Stimulated activated CD4-positive, alpha-beta T cell treated with anti-CD3 and anti-CD28 coated beads, Interleukin-1b, Interleukin-23, amount 100 ng/mL, for 4 hours (primary cell): ENCODE measurements around the gene TMEM263.

Source experiments
- DNase-seq, 2 donors: peaks; one replicate each; pipeline ENCODE4 v3.0.0-alpha.2; 2020; ENCODE audit warnings: low read depth in 2 of 2

The TMEM263 gene

DNA sequence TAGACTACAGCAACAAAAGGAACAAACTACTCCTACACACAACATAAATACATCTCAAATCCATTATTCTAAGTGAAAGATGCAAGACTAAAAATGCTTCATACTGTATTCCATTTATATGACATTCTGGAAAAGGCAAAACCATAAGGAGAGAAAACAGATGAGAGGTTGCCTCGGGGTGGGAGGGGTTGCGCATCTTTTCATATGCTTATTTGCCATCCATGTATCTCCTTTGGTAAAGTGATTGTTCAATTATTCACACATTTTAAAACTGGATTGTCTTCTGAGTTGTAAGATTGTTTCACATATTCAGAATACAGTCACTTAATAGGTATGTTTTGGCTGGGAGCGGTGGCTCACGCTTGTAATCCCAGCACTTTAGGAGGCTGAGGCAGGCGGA is 5.1 kb upstream of the TMEM263 start:
- no peak for DNase-seq

DNA sequence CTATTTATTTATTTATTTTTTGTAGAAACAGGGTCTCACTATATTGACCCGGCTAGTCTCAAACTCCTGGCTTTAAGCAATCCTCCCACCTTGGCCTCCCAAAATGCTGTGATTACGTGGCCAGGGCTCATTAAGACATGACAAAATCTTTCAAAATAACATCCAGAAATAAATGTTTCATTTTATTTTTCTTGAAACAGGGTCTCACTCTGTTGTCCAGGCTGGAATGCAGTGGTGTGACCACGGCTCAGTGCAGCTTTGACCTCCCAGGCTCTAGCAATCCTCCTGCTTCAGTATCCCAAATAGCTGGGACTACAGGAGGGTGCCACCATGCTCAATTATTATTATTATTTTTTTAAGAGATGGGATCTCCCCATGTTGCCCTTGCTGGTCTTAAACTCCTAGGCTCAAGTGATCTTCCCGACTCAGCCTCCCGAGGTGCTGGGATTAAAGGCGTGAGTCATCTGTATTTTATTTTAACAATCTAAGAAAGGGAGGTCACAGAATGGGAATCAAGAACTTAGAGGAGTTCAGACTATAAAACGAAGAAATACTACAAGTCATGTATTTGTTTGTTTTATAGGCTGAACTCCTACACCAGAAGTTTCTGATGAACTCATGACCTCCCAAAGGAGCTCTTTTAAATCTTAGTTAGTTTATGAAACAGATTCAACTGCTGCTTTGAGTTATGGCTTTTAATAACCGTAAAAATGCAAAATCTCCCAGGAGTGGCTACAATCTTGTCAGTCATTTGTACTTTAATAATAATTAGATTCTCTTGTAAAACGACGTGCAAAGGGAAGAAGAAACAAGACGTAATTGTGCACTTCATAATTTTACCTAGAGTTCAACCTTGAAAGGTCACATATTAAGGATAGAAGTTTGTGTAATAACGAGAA is 2.1 kb upstream of the TMEM263 start:
- DNase-seq = no peak

DNA sequence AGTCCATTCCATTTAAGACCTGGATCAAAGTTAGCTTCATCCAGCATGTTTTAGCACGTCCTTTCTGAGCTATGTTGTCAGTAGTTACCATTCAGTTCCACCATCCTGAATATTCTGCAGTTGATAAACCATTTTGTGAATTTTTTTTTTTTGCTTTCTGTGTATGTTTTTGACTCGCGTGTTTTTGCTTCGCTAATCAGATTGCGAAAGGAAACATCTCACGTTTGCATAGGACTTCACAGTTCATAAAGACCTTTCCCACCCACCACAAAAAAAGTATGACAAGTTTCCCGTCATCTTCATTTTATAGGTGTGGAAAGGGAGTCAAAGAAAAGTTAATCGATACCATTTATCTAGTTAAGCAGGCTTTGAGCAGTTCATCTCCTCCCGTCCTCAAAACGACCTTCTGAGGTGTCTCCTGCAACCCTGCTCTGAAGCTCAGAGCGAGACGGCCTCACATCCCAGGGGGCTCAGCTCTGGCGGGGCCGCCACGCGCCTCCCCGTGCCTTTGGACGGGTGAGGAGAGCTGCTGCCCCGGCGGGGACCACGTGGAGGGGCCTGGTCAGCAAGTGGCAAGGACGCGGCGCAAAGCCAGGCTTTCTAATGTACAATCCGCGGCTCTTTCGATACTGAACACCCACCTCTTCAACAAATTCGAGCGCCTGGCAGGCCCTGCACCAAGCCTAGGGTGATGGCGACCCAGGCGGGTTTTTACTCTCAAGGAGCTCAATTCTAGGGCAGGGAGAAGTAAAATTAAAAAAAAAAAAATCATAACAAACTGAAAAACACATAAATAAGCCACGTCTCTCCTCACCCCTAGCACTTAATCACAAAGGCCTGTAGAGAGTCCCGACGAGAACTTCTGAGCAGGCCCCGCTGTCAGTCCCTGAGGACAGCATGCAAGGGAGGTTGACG is 988 bp upstream of the TMEM263 start:
- peak in 1 of 2 donors; percentile 9 for DNase-seq

DNA sequence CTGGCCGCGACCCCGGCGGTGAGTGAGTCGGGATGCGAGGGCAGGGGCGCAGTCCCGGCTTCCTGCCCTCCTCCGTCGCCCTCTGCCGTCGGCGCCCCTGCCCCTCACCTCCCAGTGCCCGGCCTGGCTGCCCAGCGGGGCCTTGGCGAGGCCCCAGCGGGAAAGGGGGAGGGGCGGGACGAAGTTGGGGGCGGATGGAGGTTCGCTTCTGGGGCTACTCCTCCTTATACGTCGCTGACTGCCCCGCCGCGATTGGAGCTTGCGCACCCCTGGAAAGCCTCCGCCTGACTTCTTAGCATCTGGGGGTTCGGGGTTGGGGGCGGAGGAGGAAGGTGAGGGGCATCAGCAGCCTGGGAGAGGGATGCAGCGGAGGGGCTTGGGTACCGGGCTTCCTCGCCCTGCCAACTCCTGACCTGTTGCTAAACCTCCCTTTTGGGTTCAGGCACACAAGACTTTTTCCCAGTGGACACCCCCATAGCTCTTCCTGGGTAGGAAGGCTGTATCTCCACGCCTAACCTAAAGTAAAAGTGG is 406 bp downstream of the TMEM263 start:
- peak in 1 of 2 donors; percentile 52 for DNase-seq

DNA sequence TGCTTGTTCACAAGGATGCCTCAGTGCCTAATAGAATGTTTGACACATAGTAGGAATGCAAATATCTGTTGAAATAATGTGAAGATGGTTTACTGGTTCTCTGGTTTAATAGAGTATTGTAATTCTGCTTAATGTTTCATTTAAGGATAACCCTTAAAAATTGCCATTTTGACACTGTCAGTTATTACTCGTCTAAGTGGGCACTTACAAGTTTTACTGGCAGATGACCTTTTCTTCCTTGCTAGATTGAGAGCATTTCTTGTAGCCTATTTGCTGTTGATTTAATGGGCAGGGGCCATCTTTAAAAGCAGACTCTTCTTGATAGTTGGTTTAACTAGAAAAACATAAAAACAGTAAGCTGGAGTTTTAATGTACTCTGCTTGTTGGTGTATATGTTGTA is 1.9 kb downstream of the TMEM263 start:
- no peak for DNase-seq

DNA sequence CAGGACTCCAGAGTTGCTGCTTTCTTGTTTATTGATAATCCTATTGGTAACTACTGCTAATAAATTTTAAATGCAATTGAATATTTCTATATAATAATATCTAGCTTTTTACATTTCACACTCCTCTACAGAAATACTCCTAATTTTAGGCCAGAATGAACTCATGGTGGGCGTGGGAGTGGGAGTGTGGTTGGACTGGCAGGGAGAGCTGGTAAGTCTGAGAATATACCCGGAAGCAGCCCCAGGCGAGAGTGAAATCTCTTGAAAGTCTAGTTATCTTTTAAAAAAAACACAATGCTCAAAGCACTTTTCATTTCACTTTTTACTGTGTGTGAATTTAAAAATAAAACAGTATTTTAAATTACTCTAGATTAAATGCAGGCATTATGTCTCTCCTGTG is 4.7 kb downstream of the TMEM263 start:
- no peak for DNase-seq

DNA sequence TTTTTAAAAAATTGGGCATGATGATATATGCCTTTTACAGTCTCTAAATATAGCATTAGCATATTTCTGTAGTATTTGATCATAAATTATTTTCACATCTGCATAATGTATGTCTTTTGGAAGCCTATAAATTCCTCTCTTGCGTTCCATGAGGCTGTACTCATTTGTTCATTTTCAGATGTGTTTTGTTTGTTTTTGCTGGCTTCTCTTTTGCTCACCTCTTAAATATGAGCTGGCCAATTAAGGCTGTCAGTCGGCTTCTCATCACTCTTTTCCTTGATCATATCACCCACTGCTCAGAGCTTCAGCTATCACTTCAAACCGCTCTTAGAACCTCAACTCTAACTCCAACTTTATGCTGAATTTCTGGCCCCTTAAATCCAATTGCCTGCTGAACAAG is 6.6 kb downstream of the TMEM263 start:
- DNase-seq = no peak

DNA sequence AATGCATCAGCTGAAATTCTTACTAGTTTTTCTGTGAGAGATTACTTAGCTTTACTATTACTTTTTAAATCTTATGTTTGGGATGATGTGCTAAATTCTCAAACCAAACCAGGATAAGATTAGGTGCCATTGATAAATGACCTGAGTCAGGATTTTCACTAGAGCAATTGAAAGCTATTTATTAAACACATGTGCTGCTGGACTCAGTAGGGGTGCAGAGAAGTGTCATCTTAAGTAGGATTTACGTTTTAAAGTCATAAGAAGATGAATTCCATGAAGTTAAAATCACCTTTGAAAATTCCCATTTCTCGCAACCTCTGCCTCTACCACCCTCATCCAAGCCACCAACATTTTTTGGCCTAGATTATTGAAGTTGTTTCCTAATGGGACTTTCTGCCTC is 8.8 kb downstream of the TMEM263 start:
- DNase-seq = no peak

DNA sequence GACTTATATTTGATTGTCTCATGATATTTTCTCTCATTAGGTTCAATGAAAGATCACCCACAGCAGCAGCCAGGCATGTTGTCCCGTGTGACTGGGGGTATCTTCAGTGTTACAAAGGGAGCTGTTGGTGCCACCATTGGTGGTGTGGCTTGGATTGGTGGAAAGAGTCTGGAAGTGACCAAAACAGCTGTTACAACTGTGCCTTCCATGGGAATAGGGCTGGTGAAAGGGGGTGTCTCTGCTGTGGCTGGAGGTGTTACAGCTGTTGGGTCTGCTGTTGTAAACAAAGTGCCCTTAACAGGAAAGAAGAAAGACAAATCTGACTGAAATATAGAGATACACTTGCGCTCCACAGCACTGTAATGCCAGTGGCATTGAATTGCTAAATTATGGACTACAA is 15.4 kb downstream of the TMEM263 start:
- DNase-seq = no peak

DNA sequence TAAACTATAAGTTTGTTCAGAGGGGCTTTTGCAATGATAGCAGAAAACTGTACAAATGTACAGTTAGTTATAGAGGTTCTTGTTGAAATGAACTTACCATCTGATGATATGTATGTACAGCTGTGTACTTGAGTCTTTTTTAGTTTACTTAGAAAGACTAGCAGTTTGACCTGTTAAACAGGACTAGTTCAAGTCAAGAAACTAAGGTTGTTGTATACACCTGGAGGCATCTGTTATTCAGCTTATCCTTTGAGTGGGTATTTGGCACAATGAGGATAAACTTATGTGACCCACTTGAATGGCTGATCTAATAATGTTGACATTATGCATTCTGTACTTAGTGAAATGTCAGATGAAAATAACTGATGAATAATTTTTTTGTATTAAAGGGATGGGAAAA is 17.8 kb downstream of the TMEM263 start:
- DNase-seq = no peak

DNA sequence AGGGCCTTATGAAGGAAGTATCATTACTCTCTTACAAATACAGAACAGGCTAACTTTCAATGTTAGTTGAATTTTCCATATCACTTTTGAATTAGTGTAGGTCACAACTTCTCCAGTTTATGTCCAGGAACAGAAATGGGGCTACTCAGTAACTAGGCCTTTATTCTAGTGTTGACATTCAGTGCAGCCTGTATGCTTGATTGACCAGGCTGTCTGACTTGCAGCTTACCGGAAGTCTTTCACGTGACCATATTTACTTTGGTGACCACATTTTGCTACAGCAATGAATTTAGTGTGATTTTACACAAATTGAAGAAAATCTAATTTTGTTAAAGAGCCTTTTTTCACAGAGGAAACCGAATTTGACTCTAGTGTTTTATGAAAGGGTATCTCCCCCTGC is 18.8 kb downstream of the TMEM263 start:
- DNase-seq = no peak

DNA sequence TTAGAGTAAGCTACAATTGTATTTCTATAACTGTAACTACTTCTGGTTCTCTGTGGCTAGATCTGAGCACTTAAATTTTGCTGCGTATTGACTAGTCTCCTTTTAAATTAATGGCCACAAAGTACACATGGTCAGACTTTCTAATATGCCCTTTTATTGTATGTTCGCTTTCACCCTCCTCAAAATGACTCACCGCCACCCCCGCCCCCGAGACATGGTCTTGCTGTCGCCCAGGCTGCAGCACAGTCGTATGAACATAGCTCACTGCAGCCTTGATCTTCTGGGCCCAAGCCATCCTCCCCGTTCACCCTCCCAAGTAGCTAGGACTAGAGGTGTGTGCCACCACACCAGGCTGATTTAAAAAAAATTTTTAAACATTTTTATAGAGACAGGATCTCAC is 19.4 kb downstream of the TMEM263 start:
- DNase-seq = no peak

DNA sequence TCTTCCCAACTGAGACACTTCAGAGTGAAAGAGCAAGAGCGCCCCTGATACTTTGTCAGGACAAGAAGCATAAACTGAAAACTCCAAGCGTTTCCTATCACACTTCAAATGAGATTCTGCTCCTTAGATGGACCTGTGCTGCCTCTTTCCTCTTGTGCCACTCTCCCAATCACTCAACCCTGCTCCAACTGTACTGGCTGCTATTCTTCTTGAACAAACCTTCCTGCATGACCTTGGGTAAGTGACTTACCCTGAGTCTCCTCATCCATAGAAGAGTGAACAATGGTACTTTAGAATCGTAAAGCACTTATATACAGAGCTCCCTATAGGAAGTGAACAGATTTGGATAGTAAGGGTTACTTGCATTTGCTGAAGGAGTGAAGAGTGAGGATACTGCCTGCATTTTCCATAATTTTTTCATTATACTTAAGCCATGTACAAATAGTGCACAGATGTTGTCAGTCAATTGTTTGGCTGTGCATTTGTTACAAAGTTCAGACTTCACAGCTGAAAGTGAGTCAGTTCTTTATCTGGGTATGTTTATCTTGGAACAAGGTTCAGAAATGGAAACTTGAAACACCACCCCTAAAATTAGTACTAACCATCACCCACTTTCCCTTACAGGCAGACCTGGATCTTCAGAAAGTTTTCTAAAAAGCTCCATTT is 20.4 kb downstream of the TMEM263 start:
- DNase-seq = no peak

DNA sequence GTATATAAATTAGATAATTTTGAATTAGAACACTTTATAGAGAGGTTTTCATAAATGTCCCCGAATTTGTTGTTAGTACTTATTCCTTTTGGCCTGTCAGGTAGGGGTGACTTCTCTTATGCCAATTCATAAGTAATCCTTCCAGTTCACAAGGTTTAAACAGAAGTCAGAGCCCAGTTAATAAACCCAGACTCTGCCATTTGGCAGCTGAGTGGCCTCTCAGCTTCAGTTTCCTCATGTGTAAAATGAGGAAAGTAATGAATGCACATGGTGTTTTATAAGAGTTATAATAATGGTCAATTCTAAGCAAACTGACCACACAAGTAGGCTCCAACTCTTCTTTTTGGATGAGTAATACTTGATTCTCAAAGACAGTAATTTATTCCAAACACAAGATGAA is 21.0 kb downstream of the TMEM263 start:
- no peak for DNase-seq

DNA sequence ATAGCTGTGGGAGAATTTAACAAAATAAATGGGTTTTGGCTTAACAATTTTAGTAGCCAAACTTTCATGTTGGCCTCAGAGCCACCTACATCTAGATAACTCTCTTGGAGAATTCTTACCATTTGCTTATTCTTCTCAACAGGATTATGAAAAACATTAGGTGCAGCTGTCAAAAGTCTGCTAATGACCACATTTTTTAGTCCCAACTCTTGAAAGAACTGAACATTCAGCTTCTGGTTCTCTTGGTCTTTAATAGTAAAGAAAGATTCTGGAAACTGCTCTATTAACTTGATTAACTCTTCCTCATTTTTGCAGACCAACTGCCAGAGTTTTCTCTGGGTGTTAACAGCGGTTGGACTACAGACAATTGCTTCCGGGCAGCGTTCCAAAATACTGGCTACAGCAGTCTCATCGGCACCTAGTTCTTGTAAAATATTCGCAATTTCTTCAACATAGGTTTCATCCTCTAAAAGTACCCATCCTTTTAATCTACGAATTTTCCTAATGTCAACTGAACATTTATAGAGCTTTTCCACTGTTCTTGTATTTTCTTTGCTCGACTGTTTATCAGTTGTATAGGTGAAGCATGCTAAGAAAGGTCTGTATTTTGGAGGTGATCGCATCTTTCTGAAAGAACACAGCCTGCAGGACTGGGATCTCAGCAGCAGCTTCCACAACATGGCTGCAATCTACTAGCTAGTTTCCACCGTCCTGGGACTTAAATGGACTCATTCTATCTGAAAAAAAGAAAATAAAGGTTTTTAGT is 22.5 kb downstream of the TMEM263 start:
- no peak for DNase-seq

DNA sequence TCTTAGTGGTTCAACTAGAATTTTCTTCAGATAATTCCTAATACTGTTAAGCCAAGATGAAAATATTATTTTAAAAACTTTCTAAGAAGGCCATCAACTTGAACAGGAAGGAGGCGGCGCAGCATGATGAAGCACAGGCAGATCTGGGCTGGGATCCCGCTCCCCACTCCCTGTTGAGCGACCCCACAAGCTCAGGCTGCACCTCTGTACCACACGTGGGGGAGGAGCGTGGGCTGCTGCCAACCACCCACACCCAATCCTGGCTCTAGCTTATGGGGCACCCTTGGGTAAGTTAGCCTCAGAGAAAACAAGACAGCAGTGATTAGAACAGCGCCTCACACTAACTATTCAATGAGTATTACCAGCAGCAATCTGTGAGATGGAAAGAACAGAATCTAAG is 25.2 kb downstream of the TMEM263 start:
- DNase-seq = no peak

DNA sequence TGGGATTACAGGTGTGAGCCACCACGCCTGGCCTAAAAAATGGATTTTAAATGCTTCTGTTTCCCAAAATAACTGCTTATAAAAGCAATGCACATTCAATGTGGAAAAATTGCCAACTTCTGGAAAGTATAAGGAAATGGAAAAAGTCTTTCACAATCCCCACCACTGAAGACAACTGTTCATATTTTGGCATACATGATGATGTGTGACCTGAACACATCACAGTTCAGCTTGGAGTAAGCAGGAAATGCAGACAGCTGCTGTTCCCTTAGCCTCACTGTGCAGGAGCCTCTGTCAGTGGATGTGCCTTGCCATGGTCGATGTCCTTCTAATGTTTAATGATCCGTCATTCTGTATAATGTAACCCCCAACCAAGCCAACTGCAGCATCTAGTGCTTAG is 26.1 kb downstream of the TMEM263 start:
- DNase-seq = no peak

DNA sequence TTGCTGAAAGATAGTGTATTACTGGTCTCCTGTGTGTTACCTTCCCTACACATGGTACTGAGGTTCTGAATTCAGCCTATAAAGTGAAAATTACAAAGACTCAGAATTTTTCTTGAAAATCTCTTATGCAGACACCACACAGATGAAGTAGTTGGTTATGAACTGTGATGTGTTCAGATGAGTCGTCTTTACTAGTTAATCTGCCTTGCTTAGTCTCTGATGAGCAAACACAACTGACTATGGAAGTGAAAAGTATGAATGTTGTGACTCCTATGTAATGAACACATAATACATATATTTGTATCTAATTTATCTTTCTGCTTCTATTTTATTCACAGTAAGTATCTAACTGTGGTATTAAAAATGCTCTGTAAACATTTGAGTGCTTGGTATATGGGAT is 26.5 kb downstream of the TMEM263 start:
- DNase-seq = no peak

DNA sequence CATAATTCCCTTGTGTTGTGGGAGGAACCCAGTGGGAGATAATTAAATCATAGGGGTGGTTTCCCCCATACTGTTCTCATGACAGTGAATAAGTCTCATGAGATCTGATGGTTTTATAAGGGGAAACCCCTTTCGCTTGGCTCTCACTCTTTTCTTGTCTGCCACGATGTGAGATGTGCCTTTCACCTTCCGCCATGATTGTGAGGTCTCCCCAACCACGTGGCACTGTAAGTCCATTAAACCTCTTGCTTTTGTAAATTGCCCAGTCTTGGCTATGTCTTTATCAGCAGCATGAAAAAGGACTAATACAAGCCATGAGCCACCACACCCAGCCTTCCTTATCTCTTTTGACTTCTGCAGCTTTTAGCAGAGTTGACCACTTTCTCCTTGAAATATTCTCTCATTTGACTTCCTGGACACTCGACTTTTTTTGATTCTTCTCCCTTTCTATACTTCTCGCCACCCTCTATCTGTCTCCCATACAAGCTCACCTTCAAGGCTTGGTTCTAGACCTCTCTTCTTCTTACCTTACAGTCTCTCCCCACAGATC is 29.0 kb downstream of the TMEM263 start:
- DNase-seq = no peak

DNA sequence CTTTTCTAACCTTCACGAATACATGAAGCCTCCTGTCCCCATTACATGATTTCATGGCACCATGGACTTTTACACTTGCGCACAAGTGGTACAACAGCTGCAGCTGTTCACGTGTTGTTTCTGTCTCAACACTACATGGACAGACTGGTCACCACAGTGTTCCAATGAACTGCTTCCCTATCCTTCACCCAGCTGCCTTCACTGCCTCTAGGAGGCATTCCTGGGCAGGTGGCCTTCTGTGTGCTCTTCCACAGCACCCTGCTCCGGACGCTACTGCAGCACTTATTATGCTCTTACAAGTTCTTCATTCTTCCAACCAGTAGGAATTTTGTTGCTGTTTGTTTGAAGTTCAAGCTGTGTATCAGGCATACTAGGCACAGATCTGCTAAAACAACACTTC is 29.8 kb downstream of the TMEM263 start:
- DNase-seq = no peak

DNA sequence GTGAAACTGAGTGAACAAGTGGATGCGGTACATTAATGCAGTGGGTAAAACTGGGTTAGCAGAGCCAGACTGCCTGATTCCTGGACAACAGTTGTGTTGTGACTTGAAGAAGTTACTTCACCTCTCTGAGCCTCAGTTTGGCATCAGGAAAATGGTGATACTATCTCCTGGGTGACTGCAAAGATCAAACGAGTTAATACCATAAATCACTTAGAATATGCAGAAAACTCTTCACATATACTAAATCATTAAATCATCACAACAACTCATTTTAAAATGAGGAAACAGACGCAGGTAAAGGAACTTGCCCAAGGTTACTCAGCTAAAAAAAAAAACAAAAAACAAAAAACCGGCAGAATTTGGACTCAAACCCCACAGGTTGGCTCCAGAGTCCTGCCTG is 30.4 kb downstream of the TMEM263 start:
- no peak for DNase-seq
